Kidney epithelial cell (primary cell): ENCODE measurements around the gene APOC4. TPM values are rescaled to one million over a fixed set of nuclear protein-coding genes. Genes with fewer than 3 reads are reported as not detected.

ENCODE experiments used
- DNase-seq: peaks from one replicate; pipeline ENCODE4 v3.0.0-alpha.2; 2010; ENCODE audit warnings: low read depth
- H3K27me3 ChIP-seq: 2 replicates; pipeline ENCODE4 v1.6.0; 2011; ENCODE audit warnings: low read length; ENCODE audit not compliant: control insufficient read depth, insufficient read depth
- H3K36me3 ChIP-seq: 2 replicates; pipeline ENCODE4 v1.5.1; 2011; ENCODE audit warnings: low read length; ENCODE audit not compliant: control insufficient read depth, insufficient read depth
- H3K4me3 ChIP-seq: 2 replicates; pipeline ENCODE4 v1.5.1; 2011; ENCODE audit warnings: low read depth, mild to moderate bottlenecking, control low read depth, low read length
- total RNA-seq: library from RNA; depleted of rRNA; stranded (reverse); fragments of >200 nt; gene quantifications from 2 replicates; pipeline ENCODE4 v1.2.3, GENCODE V29; 2015
- TF ChIP-seq, protein P1 (sequence below): IDR thresholded peaks from 2 replicates; pipeline ENCODE4 v1.5.1; 2011; ENCODE audit warnings: mild to moderate bottlenecking, moderate library complexity, low read length, control low read depth, inconsistent platforms; ENCODE audit not compliant: insufficient read depth, poor library complexity, severe bottlenecking

Gene APOC4
- total RNA-seq, 1 donor from 2014 or later: not detected

DNA sequence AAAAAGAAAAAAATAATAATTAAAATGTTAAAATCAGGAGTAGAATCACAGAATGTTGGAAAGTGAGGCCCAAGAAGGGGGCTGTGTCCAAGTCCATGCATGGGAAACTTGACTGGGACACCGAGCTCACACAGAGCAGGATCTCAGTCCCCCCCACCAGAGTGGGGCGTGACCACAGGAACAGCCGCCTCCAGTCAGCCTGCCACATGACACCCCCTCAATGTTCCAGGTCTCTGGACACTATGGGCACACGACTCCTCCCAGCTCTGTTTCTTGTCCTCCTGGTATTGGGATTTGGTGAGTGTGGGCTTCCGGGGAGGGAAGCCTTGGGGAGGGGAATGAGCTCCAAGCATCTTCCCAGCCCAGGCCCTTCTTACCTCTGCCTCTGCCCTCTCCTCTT is 6.2 kb downstream of the APOC4 start:
- Histone ChIP-seq H3K36me3 (no peaks in the 10 kb centered on the region), H3K4me3 (no peak overlapping the region), H3K27me3 (no peaks in the 10 kb centered on the region)
- TF ChIP-seq, protein P1, sequence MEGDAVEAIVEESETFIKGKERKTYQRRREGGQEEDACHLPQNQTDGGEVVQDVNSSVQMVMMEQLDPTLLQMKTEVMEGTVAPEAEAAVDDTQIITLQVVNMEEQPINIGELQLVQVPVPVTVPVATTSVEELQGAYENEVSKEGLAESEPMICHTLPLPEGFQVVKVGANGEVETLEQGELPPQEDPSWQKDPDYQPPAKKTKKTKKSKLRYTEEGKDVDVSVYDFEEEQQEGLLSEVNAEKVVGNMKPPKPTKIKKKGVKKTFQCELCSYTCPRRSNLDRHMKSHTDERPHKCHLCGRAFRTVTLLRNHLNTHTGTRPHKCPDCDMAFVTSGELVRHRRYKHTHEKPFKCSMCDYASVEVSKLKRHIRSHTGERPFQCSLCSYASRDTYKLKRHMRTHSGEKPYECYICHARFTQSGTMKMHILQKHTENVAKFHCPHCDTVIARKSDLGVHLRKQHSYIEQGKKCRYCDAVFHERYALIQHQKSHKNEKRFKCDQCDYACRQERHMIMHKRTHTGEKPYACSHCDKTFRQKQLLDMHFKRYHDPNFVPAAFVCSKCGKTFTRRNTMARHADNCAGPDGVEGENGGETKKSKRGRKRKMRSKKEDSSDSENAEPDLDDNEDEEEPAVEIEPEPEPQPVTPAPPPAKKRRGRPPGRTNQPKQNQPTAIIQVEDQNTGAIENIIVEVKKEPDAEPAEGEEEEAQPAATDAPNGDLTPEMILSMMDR: no peak
- DNase-seq: no peak

DNA sequence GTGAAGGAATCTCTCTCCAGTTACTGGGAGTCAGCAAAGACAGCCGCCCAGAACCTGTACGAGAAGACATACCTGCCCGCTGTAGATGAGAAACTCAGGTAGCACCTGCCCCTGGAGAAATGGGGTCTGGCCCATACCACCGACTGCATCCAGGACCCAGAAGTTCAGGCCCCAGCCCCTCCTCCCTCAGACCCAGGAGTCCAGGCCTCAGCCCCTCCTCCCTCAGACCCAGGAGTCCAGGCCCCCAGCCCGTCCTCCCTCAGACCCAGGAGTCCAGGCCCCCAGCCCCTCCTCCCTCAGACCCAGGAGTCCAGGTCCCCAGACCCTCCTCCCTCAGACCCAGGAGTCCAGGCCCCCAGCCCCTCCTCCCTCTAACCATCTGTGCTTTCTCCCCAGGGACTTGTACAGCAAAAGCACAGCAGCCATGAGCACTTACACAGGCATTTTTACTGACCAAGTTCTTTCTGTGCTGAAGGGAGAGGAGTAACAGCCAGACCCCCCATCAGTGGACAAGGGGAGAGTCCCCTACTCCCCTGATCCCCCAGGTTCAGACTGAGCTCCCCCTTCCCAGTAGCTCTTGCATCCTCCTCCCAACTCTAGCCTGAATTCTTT is 6.8 kb downstream of the APOC4 start:
- Histone ChIP-seq H3K27me3 (no peaks in the 10 kb centered on the region), H3K36me3 (no peaks in the 10 kb centered on the region), H3K4me3 (no peak overlapping the region)
- TF ChIP-seq, protein P1: no peak
- DNase-seq: no peak

DNA sequence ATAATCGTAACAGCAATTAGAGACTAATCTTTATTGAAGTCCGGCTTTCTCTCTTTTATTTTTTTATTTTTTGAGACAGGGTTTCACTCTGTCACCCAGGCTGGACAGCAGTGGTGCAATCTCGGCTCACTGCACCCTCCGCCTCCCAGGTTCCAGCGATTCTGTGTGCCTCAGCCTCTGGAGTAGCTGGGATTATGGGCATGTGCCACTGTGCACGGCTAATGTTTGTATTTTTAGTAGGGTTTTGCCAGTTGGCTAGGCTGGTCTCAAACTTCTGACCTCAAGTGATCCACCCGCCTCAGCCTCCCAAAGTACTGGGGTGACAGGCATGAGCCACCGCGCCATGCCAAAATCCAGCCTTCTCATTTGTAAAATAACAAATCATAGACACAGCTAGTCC is 7.5 kb downstream of the APOC4 start:
- Histone ChIP-seq H3K36me3 (no peaks in the 10 kb centered on the region), H3K4me3 (no peak overlapping the region), H3K27me3 (no peaks in the 10 kb centered on the region)
- TF ChIP-seq, protein P1: no peak
- no peak for DNase-seq

DNA sequence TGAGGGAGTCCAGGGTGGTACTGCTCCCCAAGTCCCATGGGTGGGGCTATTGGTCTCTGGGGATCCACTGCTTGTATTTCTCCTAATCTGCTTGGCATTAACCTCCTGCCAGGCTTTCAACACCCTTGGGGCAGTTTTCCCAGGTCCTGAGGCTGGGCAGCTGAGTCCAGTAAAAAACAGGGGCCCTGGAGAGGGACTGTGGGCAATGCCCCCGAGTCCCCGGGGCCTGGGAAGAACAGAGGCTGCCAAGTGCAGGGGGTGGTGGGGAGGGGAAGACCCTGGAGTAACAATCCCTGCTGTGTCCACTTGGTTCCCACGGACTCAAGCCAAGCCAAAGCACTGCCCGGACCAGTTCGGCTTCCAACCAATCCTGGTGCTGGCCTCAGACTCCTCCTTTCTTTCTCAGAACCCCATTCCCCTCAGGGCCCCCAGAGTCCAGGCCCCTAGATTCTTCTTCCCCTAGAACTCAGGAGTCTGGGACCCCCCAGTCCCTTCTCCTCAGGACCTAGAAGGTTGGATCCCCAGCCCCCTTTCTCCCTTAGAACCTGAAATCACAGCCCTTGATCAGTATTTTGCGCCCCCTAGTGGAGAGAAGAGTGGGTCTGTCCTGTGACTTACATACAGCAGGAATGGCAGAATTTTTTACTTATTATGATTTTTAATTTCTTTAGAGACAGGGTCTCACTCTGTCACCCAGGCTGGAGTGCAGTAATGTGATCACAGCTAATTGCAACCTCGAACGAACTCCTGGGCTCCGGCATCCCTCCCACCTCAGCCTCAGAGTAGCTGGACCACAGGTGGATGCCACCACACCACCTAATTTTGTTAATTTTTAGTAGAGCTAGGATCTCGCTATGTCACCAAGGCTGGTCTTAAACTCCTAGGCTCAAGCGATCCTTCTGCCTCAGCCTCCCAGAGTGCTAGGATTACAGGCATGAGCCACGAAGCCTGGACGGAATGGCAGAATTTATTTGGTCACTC is 9.4 kb downstream of the APOC4 start:
- no peaks in the 10 kb centered on the region for H3K36me3 ChIP-seq
- H3K4me3 ChIP-seq: no peak overlapping the region
- peak; percentile 43 for DNase-seq
- H3K27me3 ChIP-seq: no peaks in the 10 kb centered on the region
- TF ChIP-seq, protein P1: peak; percentile 85

DNA sequence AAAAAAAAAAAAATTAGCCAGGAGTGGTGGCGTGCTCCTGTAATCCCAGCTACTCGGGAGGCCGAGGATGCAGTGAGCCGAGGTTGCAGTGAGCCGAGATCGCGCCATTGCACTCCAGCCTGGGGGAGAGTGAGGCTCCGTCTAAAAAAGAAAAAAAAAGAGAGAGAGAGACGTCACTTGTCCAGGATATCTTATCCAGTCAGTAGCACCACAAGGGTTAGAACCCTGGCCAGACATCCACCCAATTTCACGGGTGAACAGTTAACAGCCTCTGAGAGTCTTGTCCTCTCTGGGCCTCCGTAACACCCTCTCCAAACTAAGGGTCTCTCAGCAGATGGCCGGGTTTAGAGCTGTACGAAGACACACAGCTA is 12.2 kb downstream of the APOC4 start:
- TF ChIP-seq, protein P1: no peak
- no peaks in the 10 kb centered on the region for H3K36me3 ChIP-seq
- DNase-seq: no peak
- peak overlapping the region; percentile 79 for H3K4me3 ChIP-seq
- no peaks in the 10 kb centered on the region for H3K27me3 ChIP-seq
